GM23248 (cell line): ENCODE results near the gene LRP1-AS. TPM values are rescaled to one million over a fixed set of nuclear protein-coding genes. Genes with fewer than 3 reads are reported as not detected.

ENCODE experiments used
- DNase-seq: peaks from one replicate; pipeline ENCODE4 v3.0.0-alpha.2; 2015
- H2AFZ ChIP-seq: fragments of 200-600 bp; sonication (generic); 2 replicates; pipeline ENCODE4 v1.6.1; 2016; ENCODE audit warnings: antibody characterized with exemption
- H3F3A ChIP-seq: fragments of 200-600 bp; sonication (generic); 2 replicates; pipeline ENCODE4 v1.6.1; 2016; ENCODE audit warnings: mild to moderate bottlenecking, antibody characterized with exemption, mixed run types; ENCODE audit not compliant: insufficient read depth
- H3K27ac ChIP-seq: fragments of 200-600 bp; sonication (generic); 2 replicates; pipeline ENCODE4 v1.5.1; 2016; ENCODE audit warnings: mild to moderate bottlenecking
- H3K27me3 ChIP-seq: fragments of 200-600 bp; sonication (generic); replicated peaks from 2 replicates; pipeline ENCODE4 v1.6.1; 2016; ENCODE audit warnings: mild to moderate bottlenecking; ENCODE audit not compliant: insufficient read depth
- H3K36me3 ChIP-seq: fragments of 200-600 bp; sonication (generic); 2 replicates; pipeline ENCODE4 v1.6.1; 2016; ENCODE audit warnings: low read depth, mild to moderate bottlenecking
- H3K4me1 ChIP-seq: fragments of 200-600 bp; sonication (generic); 2 replicates; pipeline ENCODE4 v1.6.1; 2016; ENCODE audit warnings: mild to moderate bottlenecking; ENCODE audit not compliant: insufficient read depth
- H3K4me2 ChIP-seq: fragments of 200-600 bp; sonication (generic); one replicate; pipeline ENCODE4 v1.6.1; 2016; ENCODE audit warnings: mild to moderate bottlenecking; ENCODE audit not compliant: unreplicated experiment
- H3K4me3 ChIP-seq: fragments of 200-600 bp; sonication (generic); 2 replicates; pipeline ENCODE4 v1.5.1; 2016; ENCODE audit warnings: mild to moderate bottlenecking
- H3K79me2 ChIP-seq: fragments of 200-600 bp; sonication (generic); 2 replicates; pipeline ENCODE4 v1.6.1; 2016; ENCODE audit warnings: mild to moderate bottlenecking; ENCODE audit not compliant: insufficient read depth
- H3K9ac ChIP-seq: fragments of 200-600 bp; sonication (generic); 2 replicates; pipeline ENCODE4 v1.6.1; 2016; ENCODE audit warnings: mild to moderate bottlenecking
- H3K9me2 ChIP-seq: fragments of 200-600 bp; sonication (generic); 2 replicates; pipeline ENCODE4 v1.6.1; 2016; ENCODE audit warnings: mixed run types, mild to moderate bottlenecking, moderate library complexity; ENCODE audit not compliant: insufficient read depth
- H3K9me3 ChIP-seq: fragments of 200-600 bp; sonication (generic); one replicate; pipeline ENCODE4 v1.6.1; 2017; ENCODE audit warnings: low read depth
- H4K20me1 ChIP-seq: fragments of 200-600 bp; sonication (generic); 2 replicates; pipeline ENCODE4 v1.6.0; 2016; ENCODE audit not compliant: insufficient read depth
- EZH2 ChIP-seq: fragments of 200-600 bp; sonication (generic); IDR thresholded peaks from 2 replicates; pipeline ENCODE4 v1.6.1; 2018; ENCODE audit warnings: antibody characterized with exemption, mild to moderate bottlenecking; ENCODE audit not compliant: insufficient read depth, poor library complexity, severe bottlenecking
- EZH2phosphoT487 ChIP-seq: fragments of 200-600 bp; sonication (generic); IDR thresholded peaks from 2 replicates; pipeline ENCODE4 v1.6.1; 2018; ENCODE audit warnings: antibody characterized with exemption, moderate library complexity, mild to moderate bottlenecking, low read depth; ENCODE audit not compliant: insufficient read depth
- WGBS, 2 experiments: methylation state at CpG; one replicate each; pipeline ENCODE4 v1.1.6; 2015 to 2017; ENCODE audit warnings: low lambda C conversion rate in 2 of 2, low coverage in 1 of 2; ENCODE audit errors: missing lambda C conversion rate in 2 of 2; 5-methylcytosine and 5-hydroxymethylcytosine counted together
- in situ Hi-C: fragments of 300-500 bp; cut with MboI; formaldehyde crosslinking; loops from 2 replicates; pipeline ENCODE4 v1.15.0; 2020
- polyA plus RNA-seq: library from polyadenylated mRNA; unstranded; fragments of >200 nt; fragmentation: Nextera tagmentation; extraction: Ambion mirVana; gene quantifications from 2 replicates; pipeline ENCODE4 v1.2.1, GENCODE V29; 2016
- total RNA-seq: library from RNA; depleted of rRNA; stranded (reverse); fragments of >200 nt; shearing (Covaris generic); gene quantifications from 2 replicates; pipeline ENCODE4 v1.2.3, GENCODE V29; 2014

The LRP1-AS gene
- total and polyA plus RNA-seq, 2 experiments from 2014 or later = 0.60 TPM; not detected in 1

DNA sequence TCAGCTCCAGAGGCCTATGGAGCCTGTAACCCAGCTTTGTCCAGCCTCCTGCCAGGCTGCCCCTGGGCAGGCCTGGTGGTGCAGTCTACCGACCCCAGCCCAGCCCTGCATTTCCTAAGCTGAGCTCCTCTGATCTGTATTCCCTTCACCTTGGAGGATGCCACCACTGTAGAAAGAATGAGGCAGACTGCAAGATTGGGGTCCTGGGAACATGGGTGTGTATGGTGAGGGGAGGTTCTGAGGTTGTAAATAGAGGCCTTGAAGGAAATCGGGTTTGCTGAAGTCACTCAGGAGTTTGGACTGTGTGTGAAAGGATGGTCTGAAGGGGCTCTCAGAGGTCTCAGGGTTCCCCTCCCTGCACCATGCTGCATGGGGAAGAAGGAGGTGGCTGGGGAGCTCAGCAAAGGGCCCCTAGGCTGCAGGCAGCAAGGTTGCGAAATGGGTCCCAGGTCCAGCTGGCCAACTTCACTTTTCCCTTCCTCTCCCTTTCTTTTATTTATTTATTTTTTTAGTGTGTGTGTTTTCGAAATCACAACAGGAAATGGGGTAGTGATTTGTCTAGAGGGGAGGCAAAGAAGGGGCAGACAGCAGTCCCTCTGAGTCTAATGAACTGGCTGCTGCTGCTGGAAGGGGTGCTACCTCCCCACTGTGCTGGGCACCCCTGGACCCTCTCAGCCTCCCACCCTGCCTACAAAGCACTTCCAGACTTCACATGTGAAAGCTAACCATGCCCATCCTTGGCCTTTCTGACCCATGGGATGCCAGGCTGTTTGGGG lies 1.2 kb upstream of the LRP1-AS start:
- Histone ChIP-seq H3K36me3 (peaks cover 56% of the 10 kb centered on the region), H3K9me3 (no peaks in the 10 kb centered on the region), H3K4me1 (peaks cover 85% of the 10 kb centered on the region), H3K4me3 (peak overlapping the region; percentile 21; the same call in 1 of the 2 replicates), H3K4me2 (peak overlapping the region; percentile 66), H3K27ac (peak overlapping the region; percentile 98), H3K27me3 (no peaks in the 10 kb centered on the region), H3K9me2 (no peaks in the 10 kb centered on the region), H4K20me1 (no peaks in the 10 kb centered on the region), H2AFZ (no peak overlapping the region), H3F3A (peaks cover 92% of the 10 kb centered on the region), H3K9ac (peak overlapping the region; percentile 76), H3K79me2 (peaks cover 77% of the 10 kb centered on the region)
- in situ Hi-C loops = no loop called here
- WGBS, 2 experiments = 1 to 12% methylated on average over 4 of the region's 4 CpGs
- TF ChIP-seq EZH2 (no peak), EZH2phosphoT487 (no peak)
- DNase-seq = peak; percentile 87

- H2AFZ ChIP-seq = no peak overlapping the region
- no peaks in the 10 kb centered on the region for H3K27me3 ChIP-seq
- H3K79me2 ChIP-seq = peaks cover 86% of the 10 kb centered on the region
- peak overlapping the region; percentile 98 for H3K27ac ChIP-seq
- DNase-seq = peak; percentile 35
- in situ Hi-C loops = no loop called here
- TF ChIP-seq EZH2 (no peak), EZH2phosphoT487 (no peak)
- H3F3A ChIP-seq = peaks cover 81% of the 10 kb centered on the region
- H3K4me1 ChIP-seq = peaks cover 75% of the 10 kb centered on the region
- H3K9ac ChIP-seq = peak overlapping the region; percentile 76; the same call in 1 of the 2 replicates
- H3K9me3 ChIP-seq = no peaks in the 10 kb centered on the region
- 10 to 21% methylated on average over 2 of the region's 2 CpGs for WGBS, 2 experiments
- no peaks in the 10 kb centered on the region for H4K20me1 ChIP-seq
- no peaks in the 10 kb centered on the region for H3K9me2 ChIP-seq
- H3K36me3 ChIP-seq = peaks cover 76% of the 10 kb centered on the region
- H3K4me3 ChIP-seq = no peak overlapping the region
- peak overlapping the region; percentile 10 for H3K4me2 ChIP-seq
Measured at GRCh38 chr12:57146092-57146491, 1.3 kb downstream of the LRP1-AS start.

DNA sequence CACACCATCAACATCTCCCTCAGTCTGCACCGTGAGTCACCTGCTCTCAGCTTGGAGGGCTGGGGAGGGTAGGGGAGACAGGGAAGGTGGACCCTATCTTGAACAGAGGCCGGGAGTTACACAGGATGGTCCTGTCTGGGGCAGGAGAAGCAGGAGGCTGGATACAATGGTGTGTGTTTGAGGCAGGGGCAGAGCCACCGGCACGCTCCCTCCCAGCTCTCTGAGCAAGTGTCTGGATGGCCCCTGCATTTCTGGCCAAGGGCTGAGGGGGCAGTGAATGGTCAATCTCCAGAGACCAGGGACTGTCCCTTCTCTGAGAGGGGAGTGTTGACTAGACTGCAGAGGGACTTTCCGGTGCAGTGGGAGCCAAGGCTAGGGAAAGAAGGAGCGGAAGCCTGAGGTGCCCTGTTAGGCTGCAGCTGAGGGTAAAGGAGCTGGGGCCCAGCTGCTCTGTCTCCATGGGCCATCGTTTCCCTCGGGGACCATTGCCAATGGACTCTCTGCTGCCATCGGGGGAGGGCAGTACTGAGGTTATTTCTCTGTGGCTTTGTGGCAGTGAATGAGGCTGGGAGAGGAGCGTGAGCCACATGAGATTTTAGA lies 1.9 kb downstream of the LRP1-AS start:
- H3K27ac ChIP-seq = peak overlapping the region; percentile 98
- peaks cover 86% of the 10 kb centered on the region for H3K79me2 ChIP-seq
- H3K27me3 ChIP-seq = no peaks in the 10 kb centered on the region
- peak overlapping the region; percentile 10 for H3K4me2 ChIP-seq
- no peak overlapping the region for H2AFZ ChIP-seq
- 34 to 42% methylated on average over 9 to 10 of the region's 10 CpGs for WGBS, 2 experiments
- H3K4me3 ChIP-seq = no peak overlapping the region
- in situ Hi-C loops = no loop called here
- H3K9ac ChIP-seq = peak overlapping the region; percentile 76; the same call in 1 of the 2 replicates
- H3F3A ChIP-seq = peaks cover 81% of the 10 kb centered on the region
- H3K4me1 ChIP-seq = peaks cover 74% of the 10 kb centered on the region
- no peaks in the 10 kb centered on the region for H4K20me1 ChIP-seq
- no peaks in the 10 kb centered on the region for H3K9me2 ChIP-seq
- H3K9me3 ChIP-seq = no peaks in the 10 kb centered on the region
- TF ChIP-seq EZH2 = no peak
- no peak for TF ChIP-seq EZH2phosphoT487
- H3K36me3 ChIP-seq = peaks cover 77% of the 10 kb centered on the region
- DNase-seq = peak; percentile 43

DNA sequence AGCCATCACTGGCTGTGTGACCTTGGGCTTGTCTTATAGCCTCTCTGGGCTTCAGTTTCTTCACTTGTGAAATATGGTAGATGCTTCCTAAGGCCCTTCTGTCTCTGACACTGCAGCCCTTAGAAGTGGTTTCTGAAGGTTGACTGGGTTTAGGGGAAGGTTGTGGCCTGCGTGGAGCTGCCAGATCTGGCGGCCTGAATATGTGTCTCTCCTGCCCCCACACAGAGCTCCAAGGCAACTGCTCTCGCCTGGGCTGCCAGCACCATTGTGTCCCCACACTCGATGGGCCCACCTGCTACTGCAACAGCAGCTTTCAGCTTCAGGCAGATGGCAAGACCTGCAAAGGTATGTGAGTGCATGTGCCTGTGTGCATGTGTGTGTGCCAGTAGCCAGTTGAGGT lies 4.0 kb downstream of the LRP1-AS start:
- in situ Hi-C loops = no loop called here
- Histone ChIP-seq H2AFZ (no peak overlapping the region), H3K9me2 (no peaks in the 10 kb centered on the region), H3K27ac (no peak overlapping the region), H3K79me2 (peaks cover 100% of the 10 kb centered on the region), H3K4me2 (no peak overlapping the region), H3K9ac (0 out of 2 replicates have a peak overlapping the region, but pooled peaks have one; percentile 19), H3K36me3 (peaks cover 84% of the 10 kb centered on the region), H3K9me3 (no peaks in the 10 kb centered on the region), H3K4me1 (peaks cover 74% of the 10 kb centered on the region), H3K27me3 (no peaks in the 10 kb centered on the region), H3K4me3 (no peak overlapping the region), H4K20me1 (no peaks in the 10 kb centered on the region), H3F3A (peaks cover 81% of the 10 kb centered on the region)
- 94 to 97% methylated on average over 4 of the region's 4 CpGs for WGBS, 2 experiments
- TF ChIP-seq EZH2phosphoT487 = no peak
- no peak for TF ChIP-seq EZH2
- no peak for DNase-seq
